SIG-M5 (cell line): ENCODE results near the gene PSMC6.

ENCODE experiments used
- DNase-seq: peaks from one replicate; lab custom pipeline; 2025; lab: John Stamatoyannopoulos, UW

Gene PSMC6

DNA sequence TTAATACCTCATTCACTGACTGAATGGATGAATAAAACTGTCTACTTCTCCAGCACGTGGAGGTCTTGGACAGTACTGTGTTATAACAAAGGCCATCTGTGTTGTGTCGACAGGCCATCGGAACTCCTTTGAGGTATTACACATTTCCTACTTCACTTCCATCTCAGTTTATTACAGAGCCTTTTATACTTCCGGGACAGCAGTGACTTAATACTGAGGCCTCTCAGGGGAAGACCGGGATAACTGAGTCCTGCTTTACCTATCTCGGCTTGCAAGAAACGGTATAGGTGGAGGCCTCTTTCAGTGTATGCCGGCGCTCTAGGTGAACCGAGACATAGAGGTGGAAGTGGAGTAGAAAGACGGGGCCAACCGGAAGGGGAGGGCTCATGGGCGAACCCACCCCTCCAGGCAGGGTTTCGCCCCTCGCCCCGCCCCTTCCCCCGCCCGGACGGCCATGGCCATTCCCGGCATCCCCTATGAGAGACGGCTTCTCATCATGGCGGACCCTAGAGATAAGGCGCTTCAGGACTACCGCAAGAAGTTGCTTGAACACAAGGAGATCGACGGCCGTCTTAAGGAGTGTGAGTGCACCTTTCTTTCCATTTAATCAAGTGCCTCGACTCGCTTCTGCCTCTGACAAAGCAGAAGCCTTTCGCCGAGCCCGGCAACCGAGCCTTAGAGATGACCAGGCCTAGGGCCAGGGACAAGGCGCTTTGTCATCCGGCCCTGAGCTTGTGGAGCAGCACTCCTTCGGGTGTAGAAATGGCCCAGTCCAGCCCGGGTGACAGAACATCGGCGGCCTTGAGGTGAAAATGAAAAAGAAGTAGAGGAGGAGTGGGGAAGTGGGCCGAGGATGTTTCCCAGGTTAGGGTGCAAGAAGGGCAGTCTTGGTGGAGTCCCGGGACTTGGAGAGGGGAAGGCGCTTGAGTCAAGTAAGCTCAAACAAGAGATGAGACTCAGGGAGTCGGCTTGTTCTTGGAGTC is at the start of gene PSMC6:
PSMC6 (plus strand) TSS at position 477 of the 983 bp plus-strand sequence; CDS start at position 497, 20 bp downstream.
- DNase-seq: peak; percentile 23

DNA sequence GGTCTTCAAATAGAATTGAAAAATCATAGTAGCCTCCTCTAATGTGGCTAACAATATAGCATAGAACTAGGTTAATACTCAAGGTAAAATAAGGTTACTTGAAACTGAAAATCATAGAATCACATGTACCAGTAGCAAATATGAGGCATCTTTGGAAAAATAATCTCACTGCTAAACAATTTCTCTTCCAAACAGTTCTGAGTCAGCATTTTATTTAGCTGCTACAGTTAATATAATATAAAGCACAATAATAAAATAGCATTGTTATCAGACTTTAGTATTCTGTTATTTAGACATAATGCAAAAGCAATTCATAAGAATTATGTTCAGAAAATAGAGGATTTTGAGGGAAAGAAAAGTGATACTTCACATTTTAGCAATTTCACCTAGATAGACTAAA is 46.7 kb upstream of the PSMC6 start:
- no peak for DNase-seq

DNA sequence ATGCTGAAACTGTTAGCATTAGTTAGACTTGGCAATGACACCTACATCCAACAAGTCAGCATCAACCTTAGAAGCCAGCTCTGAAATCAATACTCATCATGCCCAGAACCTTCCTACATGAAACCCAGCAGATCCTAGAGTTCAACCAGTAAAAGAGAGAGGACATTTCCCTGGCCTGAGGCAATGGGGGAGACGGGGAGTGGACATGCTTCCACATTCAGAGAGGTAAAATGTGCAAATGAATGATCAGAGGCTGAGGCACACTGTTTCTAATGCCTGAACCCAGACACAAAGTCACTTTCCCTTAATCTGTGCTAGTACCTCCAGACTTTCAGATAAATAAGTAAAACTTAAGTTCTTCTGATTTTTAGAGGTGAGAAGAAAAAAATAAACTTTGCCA is 46.2 kb upstream of the PSMC6 start:
- no peak for DNase-seq

DNA sequence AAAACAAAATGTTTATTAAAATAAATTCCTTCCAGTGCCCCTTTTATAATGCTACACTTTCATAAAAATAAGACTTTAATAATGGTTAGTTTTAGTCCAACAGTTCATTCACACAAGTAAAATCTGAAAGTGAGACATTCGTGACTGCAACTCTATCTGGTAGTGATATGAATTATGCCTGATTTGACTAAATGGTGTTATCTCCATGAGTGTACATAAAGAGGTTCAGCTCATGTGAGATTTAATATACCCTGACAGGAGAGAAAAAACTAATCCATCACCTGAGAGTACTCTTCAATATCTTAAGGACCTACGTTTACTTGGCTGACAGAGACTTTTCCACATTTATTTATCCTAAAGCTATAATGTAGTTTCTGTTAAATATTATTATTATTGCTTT is 45.7 kb upstream of the PSMC6 start:
- DNase-seq: no peak

DNA sequence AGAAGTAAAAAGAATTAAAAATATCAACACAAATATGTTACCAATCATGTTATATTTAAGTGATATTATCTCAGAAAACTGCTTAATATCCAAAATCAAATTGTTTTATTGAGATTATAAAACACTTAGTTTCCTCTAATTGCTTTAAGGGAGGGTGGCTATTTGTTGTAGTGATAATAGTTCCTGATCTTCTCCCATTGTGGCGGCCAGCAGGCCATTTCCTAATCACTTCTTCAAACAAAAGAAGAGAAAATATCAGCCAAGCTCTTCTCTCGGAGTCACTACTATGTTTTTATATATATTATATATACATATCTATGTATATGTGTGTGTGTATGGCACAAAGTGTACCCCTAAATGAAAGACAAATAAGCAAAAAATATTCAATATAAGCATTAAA is 43.1 kb upstream of the PSMC6 start:
- no peak for DNase-seq

DNA sequence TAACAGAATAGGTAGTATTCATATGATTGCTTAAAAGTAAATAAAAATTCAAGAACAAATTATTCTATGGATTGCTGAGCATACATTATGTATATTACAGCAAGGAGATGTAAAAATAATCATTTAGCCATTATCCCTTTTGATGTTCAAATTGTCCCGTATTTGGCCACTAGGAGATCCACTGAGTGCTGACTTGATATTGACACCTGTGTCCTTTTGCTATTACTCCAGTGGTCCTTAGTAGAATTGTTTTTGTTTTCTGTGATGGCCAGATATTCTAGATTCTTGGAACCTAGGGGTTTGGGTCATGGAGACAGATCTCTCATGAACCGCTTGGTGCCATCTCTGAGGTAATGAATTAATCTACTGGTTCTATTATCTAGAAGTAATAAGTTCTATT is 28.4 kb upstream of the PSMC6 start:
- DNase-seq: no peak

DNA sequence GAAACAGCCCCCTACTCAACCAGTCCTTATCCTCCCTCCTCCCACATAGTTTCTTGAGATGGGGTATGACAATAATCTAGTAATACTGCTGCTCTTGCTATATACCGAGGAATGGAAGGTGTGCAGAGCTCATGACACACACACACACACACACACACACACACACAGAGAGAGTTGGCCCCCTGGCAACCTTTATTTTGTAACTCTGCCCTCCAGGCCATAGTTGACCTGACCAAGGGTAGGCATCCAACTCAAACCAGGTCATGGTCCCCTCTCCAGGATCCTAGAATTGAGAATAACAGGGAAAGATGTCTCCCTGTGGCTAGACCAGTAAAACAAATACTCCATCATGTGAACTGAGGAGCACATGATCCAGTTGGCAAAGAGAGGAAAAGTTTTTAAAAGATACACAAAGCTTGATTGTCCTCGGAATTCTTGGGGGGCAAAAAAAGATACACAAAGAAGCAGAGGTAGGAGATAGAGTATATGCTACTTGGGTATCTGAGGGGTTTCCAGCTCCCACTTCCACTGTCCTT is 22.9 kb upstream of the PSMC6 start:
- no peak for DNase-seq

DNA sequence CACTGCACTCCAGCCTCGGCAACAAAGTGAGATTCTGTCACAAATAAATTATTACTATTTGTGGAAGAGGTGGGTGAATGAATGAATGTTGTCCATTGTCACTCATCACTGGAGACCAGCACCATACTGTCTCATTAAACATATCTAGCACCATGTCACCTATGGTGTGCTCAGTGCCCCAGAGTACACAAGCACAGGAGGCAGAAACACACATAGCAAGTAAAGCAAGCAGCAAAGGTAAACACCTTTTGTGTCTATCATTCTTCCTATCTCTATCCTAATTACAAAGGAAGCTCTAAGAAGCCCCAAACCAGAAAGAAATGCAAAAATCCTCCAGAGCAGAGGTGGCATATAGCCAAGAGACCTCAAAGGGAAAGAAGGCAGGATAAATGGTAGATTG is 20.8 kb upstream of the PSMC6 start:
- DNase-seq: no peak

DNA sequence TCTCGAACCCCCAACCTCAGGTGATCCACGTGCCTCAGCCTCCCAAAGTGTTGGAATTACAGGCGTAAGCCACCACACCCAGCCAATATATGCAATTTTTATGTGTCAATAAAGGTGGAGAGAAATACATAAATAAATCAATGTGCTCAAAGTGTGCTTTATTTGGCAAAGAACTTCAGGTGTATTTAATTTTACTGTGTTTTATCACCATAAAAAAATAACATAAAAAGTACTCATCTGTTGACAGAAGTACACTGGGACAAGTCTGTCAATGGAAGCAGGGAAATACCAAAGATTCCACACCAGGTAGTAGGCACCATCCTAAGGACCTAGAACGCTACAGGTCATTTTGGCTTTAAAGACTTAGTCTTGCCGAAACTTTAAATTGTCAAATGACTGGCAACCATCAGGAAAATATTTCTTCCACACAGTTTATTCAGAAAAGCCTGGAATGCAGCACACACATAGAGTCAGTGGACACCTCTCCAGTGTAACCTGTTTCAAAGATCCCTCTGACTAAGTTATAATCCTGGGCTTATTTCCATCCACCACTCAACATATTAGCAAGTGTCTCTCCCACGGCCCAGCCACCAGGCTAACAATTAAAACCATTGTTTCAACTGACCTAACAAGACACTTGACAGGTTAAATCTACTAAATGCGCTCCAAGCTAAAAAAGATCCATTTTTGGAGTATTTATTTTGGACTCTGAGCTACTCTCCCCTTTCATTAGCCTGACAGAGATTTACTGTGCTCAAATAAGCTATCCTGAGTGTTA is 15.8 kb upstream of the PSMC6 start:
- DNase-seq: no peak

DNA sequence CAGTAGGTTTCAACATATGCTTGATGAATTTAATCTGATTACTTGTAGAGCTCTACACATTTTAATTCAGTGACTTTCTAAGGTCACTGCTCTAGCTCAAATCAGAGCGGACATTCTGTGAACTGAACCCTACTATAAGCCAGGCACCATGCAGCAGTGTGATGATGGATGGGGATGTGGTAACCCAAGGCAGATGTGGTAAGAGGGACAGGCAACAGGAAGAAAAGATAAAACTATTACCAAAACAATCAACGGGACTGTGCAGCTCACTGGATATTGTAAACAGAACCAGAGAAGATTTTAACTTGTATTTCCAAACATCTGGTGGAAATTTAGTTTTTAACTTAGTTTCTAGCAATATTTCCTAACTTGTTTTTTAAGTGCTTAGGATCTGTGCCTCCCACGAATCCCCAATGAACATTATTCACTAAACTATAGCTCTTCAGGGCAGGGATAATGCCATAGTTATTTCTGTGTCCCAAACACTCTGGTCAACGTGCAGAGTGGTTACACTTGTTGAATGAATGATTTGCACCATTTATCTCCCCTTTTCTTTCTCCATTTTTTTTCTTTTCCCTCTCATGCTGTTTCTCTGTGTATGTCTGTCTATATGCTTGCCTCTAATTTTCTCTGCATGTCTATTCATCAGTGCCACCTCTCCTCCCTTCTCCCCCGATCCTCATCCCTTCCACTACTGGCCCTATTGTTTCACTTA is 14.6 kb upstream of the PSMC6 start:
- DNase-seq: no peak

DNA sequence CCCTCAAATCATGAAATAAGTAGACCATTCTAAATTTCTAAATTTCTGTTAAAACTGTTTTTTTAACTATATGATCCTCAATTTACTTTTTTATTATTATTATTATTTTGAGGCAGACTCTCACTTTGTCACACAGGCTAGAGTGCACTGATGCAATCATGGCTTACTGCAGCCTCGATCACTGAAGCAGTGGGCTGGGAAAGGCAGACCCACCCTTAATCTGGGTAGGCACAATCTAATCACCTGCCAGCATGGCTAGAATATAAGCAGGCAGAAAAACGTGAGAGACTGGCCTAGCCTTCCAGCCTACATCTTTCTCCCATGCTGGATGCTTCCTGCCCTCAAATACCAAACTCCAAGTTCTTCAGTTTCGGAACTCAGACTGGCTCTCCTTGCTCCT is 14.0 kb upstream of the PSMC6 start:
- DNase-seq: no peak

DNA sequence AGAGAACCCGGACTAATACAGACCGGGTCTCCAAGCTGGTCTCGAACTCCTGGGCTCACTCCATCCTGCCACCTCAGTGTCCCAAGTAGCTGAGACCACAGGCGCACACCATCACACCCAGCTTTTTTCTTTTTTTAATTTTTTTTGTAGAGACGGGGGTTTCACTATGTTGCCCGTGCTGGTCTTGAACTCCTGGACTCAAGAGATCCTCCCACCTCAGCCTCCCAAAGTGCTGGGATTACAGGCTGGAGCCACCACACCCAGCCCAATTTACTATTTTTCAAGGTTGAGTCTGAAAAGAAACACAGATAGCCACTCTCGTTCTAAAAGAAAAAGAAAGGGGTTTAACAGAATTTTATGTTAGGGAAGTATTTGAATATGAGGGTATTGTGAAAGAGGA is 13.5 kb upstream of the PSMC6 start:
- DNase-seq: no peak

DNA sequence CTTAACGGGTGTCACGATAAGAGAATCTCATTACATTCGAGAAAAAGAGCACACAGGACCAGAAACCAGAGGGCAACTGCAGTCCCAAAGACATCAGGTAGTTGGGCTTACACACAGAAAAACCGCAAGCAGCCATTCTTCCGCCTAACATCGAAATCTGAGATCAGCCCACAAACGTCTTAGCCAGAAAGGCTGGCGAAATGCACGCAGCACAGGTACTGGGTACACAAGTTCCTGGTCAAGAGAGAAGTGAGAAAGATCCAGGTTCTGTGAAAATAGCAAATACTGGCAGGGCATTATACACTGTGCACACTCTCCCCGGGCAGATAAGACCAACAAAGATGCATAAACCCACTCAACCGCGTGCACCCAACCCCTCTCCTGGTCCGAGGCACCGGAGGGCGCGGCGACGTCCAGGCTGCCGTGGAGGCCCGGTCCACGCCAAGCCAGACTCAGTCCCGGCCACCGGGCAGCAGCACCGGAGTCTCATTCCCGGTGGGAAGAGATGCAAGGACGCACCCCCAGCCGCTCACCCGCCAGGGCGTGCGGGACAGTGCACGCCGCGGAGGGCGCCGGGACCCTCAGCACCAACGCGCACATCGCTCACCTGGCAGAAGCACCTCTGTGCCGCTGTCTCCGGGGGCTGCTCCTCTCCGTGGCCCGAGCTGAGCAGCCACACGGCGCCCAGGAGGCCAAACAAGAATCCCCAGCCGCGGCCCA is 12.1 kb upstream of the PSMC6 start:
- DNase-seq: peak; percentile 29

DNA sequence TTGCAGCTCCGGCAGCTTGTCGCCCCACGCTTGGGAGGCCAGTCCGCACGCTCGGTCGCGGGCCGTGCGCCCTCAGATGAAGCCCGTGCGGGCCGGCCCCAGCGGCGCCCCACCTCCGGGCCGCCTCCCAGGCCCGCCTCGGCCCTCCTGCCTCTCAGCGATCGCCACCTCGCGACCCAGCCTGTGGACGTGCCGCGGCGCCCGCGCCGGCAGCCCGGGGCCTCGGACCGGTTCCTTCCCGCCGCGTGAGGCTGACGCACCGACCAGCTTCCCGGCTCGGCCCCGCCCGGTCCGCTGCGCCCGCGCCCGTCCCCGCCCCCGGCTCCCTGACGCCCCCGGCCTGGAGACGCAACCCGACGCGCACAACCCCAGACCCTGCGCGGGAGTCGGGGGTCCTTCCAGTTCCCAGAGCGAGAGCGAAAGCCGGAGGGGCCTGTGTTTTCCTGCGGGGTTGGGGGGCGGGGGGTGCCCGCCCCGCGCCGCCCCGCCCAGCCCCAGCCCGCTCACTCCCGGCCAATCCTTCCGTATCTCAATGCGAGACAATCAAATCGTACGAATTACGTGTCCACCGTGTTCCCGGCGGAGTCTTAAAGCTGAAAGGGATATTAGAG is 11.4 kb upstream of the PSMC6 start, which contains the start of gene ERO1A:
ERO1A (minus strand) TSS at position 78 of the 611 bp plus-strand sequence; CDS start at position 1, 77 bp downstream.
- no peak for DNase-seq

DNA sequence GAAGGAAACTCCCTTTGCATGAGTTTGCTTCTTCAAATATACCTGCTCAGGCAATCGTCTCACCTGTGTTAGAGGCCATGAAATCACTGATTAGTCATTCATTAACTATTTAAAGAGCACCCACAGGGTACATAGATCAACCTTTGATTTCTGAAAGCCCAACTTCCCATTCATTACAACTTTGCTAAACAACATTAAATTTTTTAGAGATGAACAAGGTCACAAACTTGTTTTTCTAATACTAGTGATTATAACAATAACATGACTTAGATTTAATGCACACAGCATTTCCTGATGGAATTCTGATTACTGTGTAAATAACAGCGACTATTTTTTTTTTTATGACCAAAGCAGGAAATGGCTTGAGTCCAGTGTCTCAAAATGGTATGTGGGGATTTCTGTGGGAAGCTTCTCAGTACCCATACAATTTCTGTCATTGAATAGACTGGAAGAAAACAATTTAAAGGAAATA is 6.3 kb upstream of the PSMC6 start:
- DNase-seq: no peak

DNA sequence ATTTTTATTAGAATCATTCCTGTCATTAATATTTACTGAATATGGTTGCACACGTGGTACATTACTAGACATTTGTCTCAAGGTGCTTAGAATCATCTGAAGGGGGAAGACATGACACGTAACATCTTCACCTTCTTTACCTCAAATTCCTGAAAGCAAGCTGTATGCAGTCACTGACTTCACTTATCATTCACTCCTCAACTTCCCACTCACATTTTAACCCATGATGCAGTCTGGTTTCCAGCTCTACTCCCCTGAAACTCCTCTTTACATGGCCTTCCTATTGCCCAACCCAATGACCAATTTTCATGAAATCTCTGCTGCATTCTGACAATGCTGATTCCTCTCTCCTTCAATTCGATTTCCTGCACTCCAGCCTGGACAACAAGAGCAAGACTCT is 5.8 kb upstream of the PSMC6 start:
- DNase-seq: no peak

DNA sequence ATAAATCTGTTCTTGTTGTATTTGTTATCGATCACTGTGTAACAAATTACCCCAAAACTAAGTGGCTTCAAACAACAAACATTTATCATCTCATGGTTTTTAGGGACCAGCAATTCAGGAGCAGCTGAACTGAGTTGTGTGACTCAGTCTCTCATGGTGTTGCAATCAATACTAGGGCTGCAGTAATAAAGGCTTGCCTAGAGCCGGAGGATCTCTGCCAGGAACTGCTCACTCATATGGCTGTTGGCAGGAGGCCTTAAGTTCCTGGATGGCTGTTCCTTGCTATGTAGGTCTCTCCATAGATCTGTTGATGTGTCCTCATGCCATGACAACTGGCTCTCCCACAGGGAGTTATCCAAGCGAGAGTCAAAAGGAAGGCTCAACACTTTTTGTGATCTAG is 3.8 kb upstream of the PSMC6 start:
- DNase-seq: peak; percentile 7

DNA sequence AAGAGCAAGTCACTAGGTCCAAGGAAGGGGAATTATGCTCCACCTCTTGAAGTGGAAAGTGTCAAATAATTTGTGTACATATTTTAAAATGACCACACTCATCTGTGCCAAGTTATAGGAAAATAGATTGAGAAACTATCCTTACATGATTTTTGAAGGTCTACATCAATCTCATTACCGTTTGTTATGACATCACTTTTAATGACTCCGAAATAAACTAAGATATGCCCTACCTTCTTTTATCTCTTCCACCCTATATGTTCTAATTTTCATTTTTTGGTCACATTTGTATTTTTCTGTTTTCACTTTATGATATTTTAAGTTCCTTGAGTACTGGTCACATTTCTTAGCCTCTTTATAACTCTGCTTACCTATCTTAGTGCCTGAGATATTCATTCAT is 3.3 kb upstream of the PSMC6 start:
- no peak for DNase-seq

DNA sequence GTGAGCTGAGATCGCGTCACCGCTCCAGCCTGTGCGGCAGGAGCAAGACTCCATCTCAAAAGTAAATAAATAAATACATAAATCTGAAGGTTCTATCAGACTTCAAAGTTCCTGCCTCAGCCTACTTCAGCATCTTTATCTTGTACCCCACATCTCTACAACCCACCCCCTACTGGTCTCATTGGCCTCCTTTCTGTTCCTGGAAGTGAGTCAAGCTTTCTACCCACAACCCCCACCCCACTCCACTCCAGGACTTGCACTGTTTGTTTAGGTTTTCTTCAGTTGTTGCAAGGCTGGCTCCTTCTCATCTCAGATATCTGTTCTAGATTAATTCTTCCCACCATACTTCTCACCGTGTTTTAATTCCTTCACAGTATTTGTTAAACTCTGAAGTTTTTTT is 714 bp upstream of the PSMC6 start:
- DNase-seq: no peak

DNA sequence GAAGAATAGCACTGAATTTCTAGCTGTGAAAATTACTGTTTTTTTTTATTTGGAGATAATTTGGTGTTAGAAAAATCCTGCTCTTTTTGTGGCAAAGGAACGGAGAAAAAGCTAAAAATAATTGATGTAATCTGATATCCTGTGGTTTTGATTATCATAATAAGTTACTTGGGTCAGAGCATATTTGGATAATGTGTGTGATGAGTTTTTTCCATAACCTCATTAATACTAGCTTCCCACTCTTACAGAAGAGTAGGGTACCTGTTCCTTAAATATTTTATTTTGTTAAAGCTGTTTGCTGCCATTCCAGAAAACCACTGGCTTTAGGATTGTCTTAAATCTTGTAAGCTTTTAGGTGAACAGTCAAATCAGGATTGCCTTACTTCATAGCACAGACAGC is 4.7 kb downstream of the PSMC6 start:
- DNase-seq: no peak

DNA sequence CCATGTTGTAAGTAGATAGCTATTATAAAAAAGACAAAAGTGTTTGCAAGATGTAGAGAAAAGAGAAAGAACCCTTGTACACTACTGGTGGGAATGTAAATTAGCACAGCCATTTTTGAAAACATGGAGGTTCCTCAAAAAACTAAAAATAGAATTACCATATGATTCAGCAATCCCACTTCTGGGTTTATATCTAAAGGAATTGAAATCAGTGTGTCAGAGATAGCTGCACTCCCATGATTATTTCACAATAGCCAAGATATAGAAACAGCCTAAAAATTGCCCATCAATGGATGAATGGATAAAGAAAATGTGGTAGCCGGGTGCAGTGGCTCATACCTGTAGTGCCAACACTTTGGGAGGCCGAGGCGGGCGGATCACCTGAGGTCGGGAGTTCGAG is 9.2 kb downstream of the PSMC6 start:
- no peak for DNase-seq
